ENCODE results near the gene GTPBP1.

Gene GTPBP1

DNA sequence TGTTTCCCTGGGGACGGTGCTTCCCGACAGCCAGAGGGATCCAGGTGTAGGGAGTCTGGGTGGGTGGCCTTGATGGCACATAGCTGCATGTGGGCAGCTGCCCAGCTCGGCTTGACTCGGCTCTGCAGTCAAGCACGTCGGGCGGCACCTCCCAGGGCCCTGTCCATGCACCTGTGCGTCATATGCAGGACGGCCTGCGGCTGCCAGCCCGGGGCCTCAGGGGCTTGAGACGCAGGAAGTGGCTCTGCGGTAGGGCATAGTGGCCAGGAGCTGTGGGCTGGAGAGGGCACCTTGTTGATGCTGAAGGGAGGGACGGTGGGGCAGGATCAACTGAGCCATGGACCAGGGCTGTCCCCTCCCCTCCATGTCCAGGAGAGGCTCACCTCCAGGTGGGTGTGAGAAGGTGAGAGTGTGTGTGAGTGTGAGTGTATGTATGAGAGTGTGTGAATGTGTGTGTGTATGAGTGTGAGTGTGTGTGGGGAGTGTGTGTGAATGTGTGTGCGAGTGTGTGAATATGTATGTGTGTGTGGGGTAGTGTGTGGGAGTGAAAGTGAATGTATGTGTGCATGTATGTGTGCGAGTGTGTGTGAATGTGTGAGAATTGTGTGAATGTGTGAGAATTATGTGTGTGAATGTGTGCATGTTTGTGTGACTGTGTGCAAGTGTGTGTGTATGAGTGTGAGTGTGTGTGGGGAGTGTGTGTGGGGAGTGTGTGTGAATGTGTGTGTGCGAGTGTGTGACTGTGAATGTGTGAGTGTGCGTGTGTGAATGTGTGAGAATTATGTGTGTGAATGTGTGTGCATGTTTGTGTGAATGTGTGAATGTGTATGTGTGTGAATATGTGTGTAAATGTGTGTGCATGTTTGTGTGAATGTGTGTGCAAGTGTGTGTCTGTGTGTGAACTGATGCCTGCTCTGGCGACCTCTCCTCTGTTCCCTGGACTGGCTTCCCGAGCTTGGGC, 55.7 kb downstream of the GTPBP1 start:
- no peak for DNase-seq

GRCh38 chr22:38762551-38762983, 56.8 kb downstream of the GTPBP1 start:
- no peak for DNase-seq

GRCh38 chr22:38766076-38766777, 60.5 kb downstream of the GTPBP1 start:
- no peak for DNase-seq

DNA sequence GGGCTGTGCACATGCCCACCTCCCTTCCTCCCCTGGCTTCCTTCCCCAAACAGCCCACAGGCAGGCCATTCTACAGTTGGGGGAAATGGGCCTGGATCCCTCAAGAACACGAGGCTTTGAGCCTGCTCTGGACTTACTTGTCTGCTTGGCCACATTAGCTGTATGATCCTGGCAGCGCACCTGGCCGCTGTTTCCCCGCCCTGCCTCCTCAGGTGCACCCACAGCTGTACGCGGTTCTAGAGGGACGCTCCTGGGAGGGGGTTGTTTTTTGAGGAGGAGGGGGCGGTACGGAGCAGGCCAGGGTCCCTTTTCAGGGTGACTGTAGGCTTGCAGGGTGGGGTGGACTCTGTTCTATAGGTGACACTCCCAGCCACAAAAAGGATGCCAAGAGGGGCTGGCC, 61.6 kb downstream of the GTPBP1 start:
- DNase-seq: no peak

DNA sequence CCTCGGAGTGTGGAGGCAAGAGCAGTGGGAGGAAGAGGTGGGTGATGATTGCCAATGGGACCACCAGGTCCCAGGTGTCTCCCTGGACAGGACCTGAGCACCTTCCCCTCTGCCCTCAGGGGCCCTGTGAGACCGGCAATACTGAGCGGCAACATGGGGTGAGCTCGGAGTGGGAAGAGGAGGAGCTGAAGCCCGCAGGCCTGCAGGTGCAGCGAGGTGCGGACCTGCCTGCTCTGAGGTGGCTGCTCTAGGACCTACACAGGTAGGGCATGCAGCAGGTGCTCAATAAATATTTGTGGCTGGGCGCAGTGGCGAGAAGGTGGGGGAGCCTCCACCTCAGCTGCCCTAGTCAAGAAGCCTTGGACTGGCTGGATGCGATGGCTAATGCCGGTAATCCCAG, 62.3 kb downstream of the GTPBP1 start:
- no peak for DNase-seq

DNA sequence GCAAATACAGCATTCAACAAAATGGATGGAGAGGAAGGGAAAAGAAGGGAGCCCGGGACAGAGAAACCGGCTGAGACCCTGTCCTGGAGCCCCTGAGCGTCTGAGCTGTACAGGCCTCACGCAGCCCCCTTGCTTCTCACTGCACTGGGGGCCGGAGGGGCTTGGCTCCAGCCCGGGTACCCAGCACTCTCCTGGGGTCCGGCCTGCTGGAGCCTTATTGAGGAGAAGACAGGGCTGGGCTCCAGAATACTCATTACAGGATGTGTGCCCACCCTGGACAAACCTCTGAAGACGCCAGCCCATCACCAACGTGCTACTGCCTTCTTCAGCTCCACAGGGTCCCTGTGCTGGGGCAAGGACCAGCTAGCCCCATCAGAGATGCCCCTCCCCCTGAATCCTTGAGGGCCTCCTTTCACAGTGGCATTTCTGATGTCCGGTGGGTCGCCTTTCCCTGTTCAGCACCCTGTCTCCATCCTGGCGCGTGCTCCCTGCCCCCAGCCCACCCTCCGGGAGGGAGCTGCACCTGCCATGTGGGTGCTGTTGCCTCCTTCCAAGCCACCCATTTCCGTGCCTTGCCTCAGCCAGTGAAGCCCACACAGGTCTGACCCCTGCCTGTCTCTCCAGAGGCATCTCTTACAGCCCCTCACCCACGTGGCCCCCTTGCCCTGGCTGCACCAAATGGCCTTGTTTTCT, 64.7 kb downstream of the GTPBP1 start:
- DNase-seq: no peak

DNA sequence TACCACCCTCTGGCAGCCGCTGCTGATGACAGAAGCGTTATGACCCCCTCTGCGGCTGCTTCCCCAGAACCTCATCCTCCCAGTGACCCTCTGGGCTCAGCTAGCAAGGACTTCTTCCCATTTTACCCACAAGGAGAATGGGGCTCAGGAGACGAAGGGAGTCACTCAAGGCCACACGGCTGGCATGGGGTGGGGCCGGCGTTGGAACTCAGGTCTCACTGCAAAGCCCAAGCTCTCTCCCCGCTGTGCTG, 66.8 kb downstream of the GTPBP1 start:
- DNase-seq: no peak

DNA sequence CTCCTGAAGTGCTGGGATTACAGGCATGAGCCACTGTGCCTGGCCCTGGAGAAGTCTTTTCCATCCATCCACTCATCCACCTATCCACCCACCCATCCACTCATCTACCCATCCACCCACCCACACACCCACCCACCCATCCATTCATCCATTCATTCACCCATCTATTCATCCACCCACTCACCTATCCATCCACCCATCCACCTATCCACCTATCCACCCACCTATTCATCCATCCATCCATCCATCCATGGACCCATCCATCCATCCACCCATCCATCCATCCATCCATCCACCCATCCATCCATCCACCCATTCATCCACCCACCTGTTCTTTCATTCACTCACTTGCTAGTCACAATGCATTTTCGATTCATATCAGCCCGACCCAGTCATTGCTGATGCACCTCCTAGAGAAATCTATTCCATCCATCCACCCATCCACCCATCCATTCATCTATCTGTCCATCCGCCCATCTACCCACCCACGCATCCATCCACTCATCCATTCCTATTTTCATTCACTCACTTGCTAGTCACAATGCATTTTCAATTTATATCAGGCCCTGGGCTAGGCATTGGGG, 67.7 kb downstream of the GTPBP1 start:
- DNase-seq: no peak

GRCh38 chr22:38774496-38775166, 68.9 kb downstream of the GTPBP1 start:
- DNase-seq: no peak

- no peak for DNase-seq
Measured at GRCh38 chr22:38775656-38776055, 69.9 kb downstream of the GTPBP1 start.

- DNase-seq: no peak
Measured at GRCh38 chr22:38776086-38776485, 70.3 kb downstream of the GTPBP1 start.

GRCh38 chr22:38777087-38777671, 71.4 kb downstream of the GTPBP1 start:
- DNase-seq: no peak

- DNase-seq: no peak
Measured at GRCh38 chr22:38781033-38781432, 75.3 kb downstream of the GTPBP1 start.

DNA sequence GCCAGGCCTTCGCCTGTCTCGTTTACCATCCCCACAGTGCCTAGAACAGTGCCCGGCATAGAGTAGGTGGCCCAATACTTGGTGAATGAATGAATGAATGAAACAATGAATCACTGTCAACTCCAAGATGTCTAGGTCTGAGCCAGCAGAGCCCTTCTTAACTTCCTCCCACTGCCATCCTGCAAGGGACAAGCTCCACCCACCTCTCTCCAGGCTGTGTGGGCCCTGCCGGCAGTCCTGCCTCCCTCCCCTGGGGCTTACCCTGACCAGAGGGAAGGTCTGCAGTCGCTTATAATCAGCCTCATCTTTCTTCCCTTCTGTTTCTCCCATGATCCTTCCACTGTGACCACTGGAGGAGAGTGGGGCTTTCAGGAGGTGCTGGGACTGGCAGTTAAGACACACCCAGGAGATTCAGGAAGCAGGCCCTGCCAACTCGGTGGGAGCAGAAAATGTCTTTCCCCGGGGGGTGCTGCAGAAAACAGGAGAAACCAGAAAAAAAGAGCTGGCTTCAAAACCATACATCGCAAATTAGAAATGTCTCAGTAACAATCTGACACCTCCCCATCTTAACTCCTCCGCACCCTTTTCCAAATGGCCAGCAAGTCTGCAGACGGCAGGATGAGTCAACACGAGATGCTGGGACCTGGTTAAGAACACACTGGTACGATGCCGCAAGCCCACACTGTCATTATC, 76.8 kb downstream of the GTPBP1 start:
- no peak for DNase-seq
